AG09309 (cell line): ENCODE measurements around the gene PRKACB.

Experiments used
- DNase-seq: peaks from one replicate; pipeline ENCODE4 v3.0.0-alpha.2; 2010; ENCODE audit warnings: low read depth
- H3K4me3 ChIP-seq: 2 replicates; pipeline ENCODE4 v1.5.1; 2011; ENCODE audit warnings: mild to moderate bottlenecking, low read depth, low read length, moderate library complexity; ENCODE audit not compliant: control insufficient read depth
- CTCF ChIP-seq: IDR thresholded peaks from 2 replicates; pipeline ENCODE4 v1.5.1; 2011; ENCODE audit warnings: mild to moderate bottlenecking, low read depth, low read length, inconsistent platforms; ENCODE audit not compliant: insufficient read depth, control insufficient read depth; ENCODE audit errors: missing control alignments

Gene PRKACB

GRCh38 chr1:84259989-84260388 lies 115.9 kb downstream of the PRKACB start:
- DNase-seq: no peak
- no peak overlapping the region for H3K4me3 ChIP-seq
- no peak for TF ChIP-seq CTCF

GRCh38 chr1:84260852-84261518 lies 116.9 kb downstream of the PRKACB start:
- H3K4me3 ChIP-seq: no peak overlapping the region
- no peak for DNase-seq
- no peak for TF ChIP-seq CTCF

- no peak for DNase-seq
- H3K4me3 ChIP-seq: no peak overlapping the region
- TF ChIP-seq CTCF: no peak
These were observed 120.9 kb downstream of the PRKACB start for GRCh38 chr1:84264961-84265360.

GRCh38 chr1:84265867-84266266 lies 121.8 kb downstream of the PRKACB start:
- no peak for DNase-seq
- no peak overlapping the region for H3K4me3 ChIP-seq

GRCh38 chr1:84266748-84267147 lies 122.7 kb downstream of the PRKACB start:
- no peak for DNase-seq
- no peak for TF ChIP-seq CTCF
- H3K4me3 ChIP-seq: no peak overlapping the region

More at GRCh38 chr1:84265867-84266266, 121.8 kb downstream of the PRKACB start:
- TF ChIP-seq CTCF: no peak

GRCh38 chr1:84267476-84267875 lies 123.4 kb downstream of the PRKACB start:
- no peak overlapping the region for H3K4me3 ChIP-seq

More at GRCh38 chr1:84267476-84267875, 123.4 kb downstream of the PRKACB start:
- no peak for TF ChIP-seq CTCF
- no peak for DNase-seq
